Right lobe of liver (tissue), 6 donors: ENCODE data around the gene STPG1. TPM values are rescaled to one million over a fixed set of nuclear protein-coding genes. Genes with fewer than 3 reads are reported as not detected.

Source experiments
- ATAC-seq, 4 donors: fragments of 200-7000 bp; cut with Tn5 transposase; one replicate each; pipeline ENCODE4 v1.9.1; 2020; ENCODE audit warnings: mild to moderate bottlenecking in 4 of 4, moderate library complexity in 4 of 4
- DNase-seq, 3 donors: peaks; one replicate each; pipeline ENCODE4 v3.0.0-alpha.2; 2020
- H3K27ac ChIP-seq, 3 donors: fragments of 200-600 bp; one replicate each; pipeline ENCODE4 v1.8.0; 2022
- H3K27me3 ChIP-seq, 2 donors: fragments of 200-600 bp; one replicate each; pipeline ENCODE4 v1.8.0; 2022
- H3K36me3 ChIP-seq, 4 donors: fragments of 200-600 bp; sonication (generic) in 1 of 4; one replicate each; pipeline versions ENCODE4 v1.5.1 to v1.8.0; 2017 to 2022; ENCODE audit warnings: control low read depth in 1 of 4
- H3K4me1 ChIP-seq, 4 donors: fragments of 200-600 bp; sonication (generic) in 1 of 4; one replicate each; pipeline versions ENCODE4 v1.5.1 to v1.8.0; 2017 to 2022; ENCODE audit warnings: control low read depth in 1 of 4
- H3K4me3 ChIP-seq, 3 donors: fragments of 200-600 bp; one replicate each; pipeline ENCODE4 v1.8.0; 2022
- H3K9me3 ChIP-seq, 4 donors: fragments of 200-600 bp; sonication (generic) in 1 of 4; one replicate each; pipeline versions ENCODE4 v1.5.1 to v1.8.0; 2017 to 2022; ENCODE audit warnings: control low read depth in 1 of 4
- CTCF ChIP-seq, 4 donors: fragments of 200-600 bp in 3 of 4; fragments of 450-650 bp in 1 of 4; IDR thresholded peaks; one replicate each; pipeline versions ENCODE4 v1.5.1 to v1.8.0; 2016 to 2022; ENCODE audit warnings: antibody characterized with exemption in 4 of 4, mild to moderate bottlenecking in 2 of 4
- POLR2A ChIP-seq: fragments of 450-650 bp; IDR thresholded peaks from one replicate; pipeline ENCODE4 v1.6.1; 2017; ENCODE audit warnings: antibody characterized with exemption, mild to moderate bottlenecking
- WGBS: methylation state at CpG from one replicate; pipeline ENCODE4 v1.1.6; 2018; ENCODE audit warnings: low coverage, low lambda C conversion rate; ENCODE audit not compliant: insufficient coverage; ENCODE audit errors: missing lambda C conversion rate; 5-methylcytosine and 5-hydroxymethylcytosine counted together
- intact Hi-C, 2 donors: fragments of 100-400 bp; cut with DNase I; formaldehyde crosslinking; loops; one replicate each; pipeline versions ENCODE4 v1.11.2 to v1.14.1; 2022
- total RNA-seq, 6 experiments: library from RNA; depleted of rRNA in 2 of 6; stranded (reverse); fragments of >200 nt in 2 of 6; fragmentation: NEBNext Ultra II Directional in 3 of 6; extraction: Animal tissue kit (Norgen Biotek cat#: 25700) in 3 of 6; gene quantifications; one replicate each; pipeline versions ENCODE4 v1.1.0 to v1.2.4, GENCODE V29; 2016 to 2023
- donor health status: DM: no; HTN: yes; CAD: no.
- donor health status: DM: no; HTN: no; CAD: no.
- donor health status: DM: no; HTN: no; CAD: no.
- donor health status: DM: no; HTN: yes; CAD: no.
- donor health status: DM: no; HTN: yes; CAD: no.

Gene STPG1
- total RNA-seq, 6 experiments from 2014 or later = 1.0 to 3.6 (median 1.7) TPM

- no peak overlapping the region for H3K4me3 ChIP-seq
- ATAC-seq = no peak
- no peaks in the 10 kb centered on the region for H3K4me1 ChIP-seq
- 76% methylated on average over 6 of the region's 7 CpGs for WGBS
- no peaks in the 10 kb centered on the region for H3K9me3 ChIP-seq
- no peaks in the 10 kb centered on the region for H3K36me3 ChIP-seq
- TF ChIP-seq CTCF (IDR thresholded peaks at IDR 0.05) = no peak
- intact Hi-C loops = no loop called here
- DNase-seq = no peak
- H3K27me3 ChIP-seq = no peaks in the 10 kb centered on the region
- no peak overlapping the region for H3K27ac ChIP-seq
These were observed 49.6 kb downstream of the STPG1 start for GRCh38 chr1:24363994-24364393.

- WGBS = 90% methylated on average over 1 of the region's 4 CpGs
- DNase-seq (no peak), ATAC-seq (no peak)
- Histone ChIP-seq H3K36me3 (no peaks in the 10 kb centered on the region), H3K27ac (no peak overlapping the region), H3K27me3 (no peaks in the 10 kb centered on the region), H3K4me3 (no peak overlapping the region), H3K4me1 (no peaks in the 10 kb centered on the region), H3K9me3 (no peaks in the 10 kb centered on the region)
- intact Hi-C loops = no loop called here
- TF ChIP-seq POLR2A (no peak), CTCF (IDR thresholded peaks at IDR 0.05) (no peak)
These were observed 50.5 kb downstream of the STPG1 start for GRCh38 chr1:24362982-24363614.

GRCh38 chr1:24362396-24362795 lies 51.2 kb downstream of the STPG1 start:
- WGBS = 90% methylated on average over 2 of the region's 2 CpGs
- DNase-seq (no peak), ATAC-seq (no peak)
- no peaks in the 10 kb centered on the region for H3K27me3 ChIP-seq
- H3K27ac ChIP-seq = no peak overlapping the region
- H3K36me3 ChIP-seq = no peaks in the 10 kb centered on the region
- no peaks in the 10 kb centered on the region for H3K9me3 ChIP-seq
- H3K4me1 ChIP-seq = no peaks in the 10 kb centered on the region
- H3K4me3 ChIP-seq = no peak overlapping the region
- no peak for TF ChIP-seq CTCF (IDR thresholded peaks at IDR 0.05)
- TF ChIP-seq POLR2A = no peak
- intact Hi-C loops = no loop called here

- ATAC-seq = no peak
- Histone ChIP-seq H3K27me3 (no peaks in the 10 kb centered on the region), H3K4me1 (no peaks in the 10 kb centered on the region), H3K9me3 (no peaks in the 10 kb centered on the region), H3K4me3 (no peak overlapping the region), H3K27ac (no peak overlapping the region), H3K36me3 (no peaks in the 10 kb centered on the region)
- DNase-seq = no peak
- WGBS = 87% methylated on average over 3 of the region's 3 CpGs
- no peak for TF ChIP-seq CTCF (IDR thresholded peaks at IDR 0.05)
- no peak for TF ChIP-seq POLR2A
- intact Hi-C loops = no loop called here
These were observed 51.8 kb downstream of the STPG1 start for GRCh38 chr1:24361811-24362210.

GRCh38 chr1:24360681-24361080 lies 52.9 kb downstream of the STPG1 start:
- H3K27me3 ChIP-seq = no peaks in the 10 kb centered on the region
- WGBS = 98% methylated on average over 9 of the region's 10 CpGs
- H3K36me3 ChIP-seq = no peaks in the 10 kb centered on the region
- intact Hi-C loops = no loop called here
- no peak for DNase-seq
- no peak overlapping the region for H3K27ac ChIP-seq
- ATAC-seq = no peak
- no peaks in the 10 kb centered on the region for H3K9me3 ChIP-seq
- no peaks in the 10 kb centered on the region for H3K4me1 ChIP-seq
- no peak overlapping the region for H3K4me3 ChIP-seq
- TF ChIP-seq CTCF (IDR thresholded peaks at IDR 0.05) = no peak
- TF ChIP-seq POLR2A = no peak
